Heart left ventricle (tissue), 13 donors: ENCODE results near the gene VRK2.

Source experiments
- POLR2A ChIP-seq, 2 donors: fragments of 450-650 bp; IDR thresholded peaks; one replicate each; pipeline ENCODE4 v1.6.1; 2017; ENCODE audit warnings: antibody characterized with exemption in 2 of 2, mild to moderate bottlenecking in 2 of 2, moderate library complexity in 2 of 2
- TF ChIP-seq, protein P1 (sequence below), 12 donors: fragments of 200-600 bp; sonication (generic) in 4 of 12; IDR thresholded peaks; one replicate each; pipeline versions ENCODE4 v1.5.0 to v1.8.0; 2018 to 2022; ENCODE audit warnings: antibody characterized with exemption in 12 of 12, mild to moderate bottlenecking in 5 of 12
- donor health status: ischemic (EF 13 %, LVEDD 7.1; RV severe dilation, severe dysfunction).
- donor health status: DM: no; HTN: yes; CAD: no.
- donor health status: DM: no; HTN: no; CAD: no.
- donor health status: ischemic (EF 25% LVEDD 6.9; RV normal size, moderate dysfunction).
- donor health status: ischemic (EF 25% LVEDD 5.7; RV mildly dilated, moderate dysfunction).
- donor health status: ischemic (EF 35%, LVEDD 5.7; RV mildly dilated, moderate dysfunction).
- donor health status: nonischemic (EF 11% LVEDD 7.7; RV severe dilation, severe dysfunction).
- donor health status: DM: yes; HTN: yes; CAD: no.
- donor health status: PGD.
- donor health status: ischemic (EF 29% LVEDD 5.4; RV normal size, mild dysfunction).
- donor health status: nonischemic (EF 23%, LVEDD 6.1; RV moderate dilation, normal function).

DNA sequence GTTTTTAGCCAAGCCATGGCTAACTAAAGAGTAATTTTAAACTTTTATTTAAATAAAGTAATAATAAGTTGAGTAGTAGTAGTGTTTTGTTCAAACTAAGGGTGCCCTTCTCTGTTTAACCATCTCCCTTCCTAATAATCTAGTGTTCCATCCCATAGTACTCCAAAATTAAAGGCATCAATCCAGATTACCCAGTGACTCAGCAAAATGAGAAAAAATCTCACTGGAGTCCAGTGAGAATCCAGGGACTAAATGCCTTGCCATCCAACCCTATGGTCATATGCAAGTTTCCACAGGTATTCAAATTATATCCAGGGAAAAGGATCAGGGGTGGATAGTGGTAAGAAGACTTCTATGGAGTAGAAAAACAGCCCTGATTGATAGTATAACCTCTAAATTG lies 19.6 kb upstream of the VRK2 start:
- TF ChIP-seq POLR2A (IDR thresholded peaks at IDR 0.05) = no peak
- TF ChIP-seq, protein P1, sequence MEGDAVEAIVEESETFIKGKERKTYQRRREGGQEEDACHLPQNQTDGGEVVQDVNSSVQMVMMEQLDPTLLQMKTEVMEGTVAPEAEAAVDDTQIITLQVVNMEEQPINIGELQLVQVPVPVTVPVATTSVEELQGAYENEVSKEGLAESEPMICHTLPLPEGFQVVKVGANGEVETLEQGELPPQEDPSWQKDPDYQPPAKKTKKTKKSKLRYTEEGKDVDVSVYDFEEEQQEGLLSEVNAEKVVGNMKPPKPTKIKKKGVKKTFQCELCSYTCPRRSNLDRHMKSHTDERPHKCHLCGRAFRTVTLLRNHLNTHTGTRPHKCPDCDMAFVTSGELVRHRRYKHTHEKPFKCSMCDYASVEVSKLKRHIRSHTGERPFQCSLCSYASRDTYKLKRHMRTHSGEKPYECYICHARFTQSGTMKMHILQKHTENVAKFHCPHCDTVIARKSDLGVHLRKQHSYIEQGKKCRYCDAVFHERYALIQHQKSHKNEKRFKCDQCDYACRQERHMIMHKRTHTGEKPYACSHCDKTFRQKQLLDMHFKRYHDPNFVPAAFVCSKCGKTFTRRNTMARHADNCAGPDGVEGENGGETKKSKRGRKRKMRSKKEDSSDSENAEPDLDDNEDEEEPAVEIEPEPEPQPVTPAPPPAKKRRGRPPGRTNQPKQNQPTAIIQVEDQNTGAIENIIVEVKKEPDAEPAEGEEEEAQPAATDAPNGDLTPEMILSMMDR (IDR thresholded peaks at IDR 0.05) = no peak
